AG04449 (cell line): Measurements from ENCODE around the gene TNS3.

Experiments used
- CTCF ChIA-PET: fragments of 350-600 bp; formaldehyde crosslinking; extraction: SDS; loops from one replicate; lab custom pipeline; 2021; ENCODE audit warnings: antibody characterized with exemption; lab: Yijun Ruan, JAX
- POLR2A ChIA-PET: fragments of 400-600, 350-600 bp; formaldehyde crosslinking; extraction: SDS; loops from one replicate; lab custom pipeline; 2020; ENCODE audit warnings: antibody characterized with exemption, inconsistent platforms; lab: Yijun Ruan, JAX
- DNase-seq: peaks from one replicate; pipeline ENCODE4 v3.0.0-alpha.2; 2010; ENCODE audit warnings: low read depth, low spot score
- H3K4me3 ChIP-seq: 2 replicates; pipeline ENCODE4 v1.5.1; 2011; ENCODE audit warnings: low read depth, mild to moderate bottlenecking, control low read depth, low read length
- TF ChIP-seq, protein P1 (sequence below): IDR thresholded peaks from one replicate; pipeline ENCODE4 v1.5.1; 2011; ENCODE audit warnings: mild to moderate bottlenecking, moderate library complexity, low read length, control low read depth, inconsistent platforms; ENCODE audit not compliant: insufficient read depth; ENCODE audit errors: missing control alignments

The TNS3 gene

GRCh38 chr7:47311891-47312290 lies 270.0 kb downstream of the TNS3 start:
- H3K4me3 ChIP-seq: no peak overlapping the region
- no peak for DNase-seq
- ChIA-PET POLR2A (no interaction called here), CTCF (interaction anchor here (1.3 kb wide), 1 partner anchor 15 kb away, joined by 6 read pairs; no protein-coding TSS in a partner anchor)
- TF ChIP-seq, protein P1, sequence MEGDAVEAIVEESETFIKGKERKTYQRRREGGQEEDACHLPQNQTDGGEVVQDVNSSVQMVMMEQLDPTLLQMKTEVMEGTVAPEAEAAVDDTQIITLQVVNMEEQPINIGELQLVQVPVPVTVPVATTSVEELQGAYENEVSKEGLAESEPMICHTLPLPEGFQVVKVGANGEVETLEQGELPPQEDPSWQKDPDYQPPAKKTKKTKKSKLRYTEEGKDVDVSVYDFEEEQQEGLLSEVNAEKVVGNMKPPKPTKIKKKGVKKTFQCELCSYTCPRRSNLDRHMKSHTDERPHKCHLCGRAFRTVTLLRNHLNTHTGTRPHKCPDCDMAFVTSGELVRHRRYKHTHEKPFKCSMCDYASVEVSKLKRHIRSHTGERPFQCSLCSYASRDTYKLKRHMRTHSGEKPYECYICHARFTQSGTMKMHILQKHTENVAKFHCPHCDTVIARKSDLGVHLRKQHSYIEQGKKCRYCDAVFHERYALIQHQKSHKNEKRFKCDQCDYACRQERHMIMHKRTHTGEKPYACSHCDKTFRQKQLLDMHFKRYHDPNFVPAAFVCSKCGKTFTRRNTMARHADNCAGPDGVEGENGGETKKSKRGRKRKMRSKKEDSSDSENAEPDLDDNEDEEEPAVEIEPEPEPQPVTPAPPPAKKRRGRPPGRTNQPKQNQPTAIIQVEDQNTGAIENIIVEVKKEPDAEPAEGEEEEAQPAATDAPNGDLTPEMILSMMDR: no peak

DNA sequence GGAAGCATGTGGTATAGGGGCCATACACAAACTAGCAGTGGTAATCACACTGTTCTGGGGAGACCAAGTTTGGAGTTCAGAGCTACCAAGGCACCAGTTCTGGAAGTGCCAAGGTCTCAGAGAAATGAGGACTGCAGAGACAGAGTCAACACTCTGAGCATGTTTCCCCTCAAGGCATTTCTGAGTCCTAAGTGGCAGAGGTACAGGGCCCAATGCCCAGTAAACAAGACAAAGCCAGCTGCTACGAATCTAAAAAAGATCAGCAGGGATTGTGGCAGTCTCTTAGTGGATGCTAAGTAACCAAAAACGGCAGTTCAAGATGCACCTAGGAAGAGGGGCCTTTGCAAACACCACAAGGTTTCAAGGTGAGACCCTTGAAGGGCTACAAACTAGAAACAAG lies 271.9 kb downstream of the TNS3 start:
- DNase-seq: no peak
- TF ChIP-seq, protein P1: no peak
- POLR2A ChIA-PET: no interaction called here
- no peak overlapping the region for H3K4me3 ChIP-seq
- CTCF ChIA-PET: interaction anchor here (0.6 to 2.3 kb wide), 2 partner anchors 44 to 510 kb away, joined by 3 to 7 read pairs; no protein-coding TSS in a partner anchor

- DNase-seq: no peak
- TF ChIP-seq, protein P1: no peak
- CTCF ChIA-PET: interaction anchor here (2.3 kb wide), 1 partner anchor 43 kb away, joined by 7 read pairs; no protein-coding TSS in a partner anchor
- H3K4me3 ChIP-seq: no peak overlapping the region
- POLR2A ChIA-PET: no interaction called here
Observed at GRCh38 chr7:47308808-47309207, 273.1 kb downstream of the TNS3 start.

DNA sequence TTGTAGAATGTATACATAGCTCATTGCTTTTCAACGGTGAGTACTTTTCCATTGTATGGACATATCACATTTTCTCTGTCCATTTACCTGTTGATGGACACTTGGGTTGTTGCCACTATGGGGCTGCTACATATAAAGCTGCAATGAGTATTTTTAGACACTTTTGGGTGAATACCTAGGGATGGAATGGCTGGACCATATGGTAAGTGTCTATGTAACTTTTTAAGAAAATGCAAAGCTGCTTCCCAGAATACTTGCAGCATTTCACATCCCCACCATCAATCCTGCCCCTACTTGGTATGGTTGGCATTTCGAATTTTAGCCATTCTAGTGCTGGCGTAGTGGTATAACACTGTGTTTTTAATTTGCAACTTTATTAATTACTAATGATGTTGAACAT lies 274.6 kb downstream of the TNS3 start:
- ChIA-PET CTCF (interaction anchor here (0.7 to 1.5 kb wide), 2 partner anchors 9 to 512 kb away, joined by 3 to 4 read pairs; no protein-coding TSS in a partner anchor), POLR2A (no interaction called here)
- TF ChIP-seq, protein P1: no peak
- no peak for DNase-seq
- no peak overlapping the region for H3K4me3 ChIP-seq

- ChIA-PET POLR2A (interaction anchor here (1.2 kb wide), 1 partner anchor 21 kb away, joined by 4 read pairs; no protein-coding TSS in a partner anchor), CTCF (interaction anchor here (0.8 kb wide), 1 partner anchor 19 kb away, joined by 4 read pairs; no protein-coding TSS in a partner anchor)
- TF ChIP-seq, protein P1: no peak
Observed at GRCh38 chr7:47304727-47305719, 276.9 kb downstream of the TNS3 start.

More at GRCh38 chr7:47304727-47305719, 276.9 kb downstream of the TNS3 start:
- H3K4me3 ChIP-seq: no peak overlapping the region
- no peak for DNase-seq
